ENCODE measurements around the gene RAD18.

- no peak for TF ChIP-seq POLR2A (IDR thresholded peaks at IDR 0.05)
- TF ChIP-seq, protein P1, sequence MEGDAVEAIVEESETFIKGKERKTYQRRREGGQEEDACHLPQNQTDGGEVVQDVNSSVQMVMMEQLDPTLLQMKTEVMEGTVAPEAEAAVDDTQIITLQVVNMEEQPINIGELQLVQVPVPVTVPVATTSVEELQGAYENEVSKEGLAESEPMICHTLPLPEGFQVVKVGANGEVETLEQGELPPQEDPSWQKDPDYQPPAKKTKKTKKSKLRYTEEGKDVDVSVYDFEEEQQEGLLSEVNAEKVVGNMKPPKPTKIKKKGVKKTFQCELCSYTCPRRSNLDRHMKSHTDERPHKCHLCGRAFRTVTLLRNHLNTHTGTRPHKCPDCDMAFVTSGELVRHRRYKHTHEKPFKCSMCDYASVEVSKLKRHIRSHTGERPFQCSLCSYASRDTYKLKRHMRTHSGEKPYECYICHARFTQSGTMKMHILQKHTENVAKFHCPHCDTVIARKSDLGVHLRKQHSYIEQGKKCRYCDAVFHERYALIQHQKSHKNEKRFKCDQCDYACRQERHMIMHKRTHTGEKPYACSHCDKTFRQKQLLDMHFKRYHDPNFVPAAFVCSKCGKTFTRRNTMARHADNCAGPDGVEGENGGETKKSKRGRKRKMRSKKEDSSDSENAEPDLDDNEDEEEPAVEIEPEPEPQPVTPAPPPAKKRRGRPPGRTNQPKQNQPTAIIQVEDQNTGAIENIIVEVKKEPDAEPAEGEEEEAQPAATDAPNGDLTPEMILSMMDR (IDR thresholded peaks at IDR 0.05), result no peak
Observed at GRCh38 chr3:8981296-8981695, 18.0 kb upstream of the RAD18 start.
